Gastrocnemius medialis (tissue), 4 donors: ENCODE results near the gene TNIK. TPM values are rescaled to one million over a fixed set of nuclear protein-coding genes. Genes with fewer than 3 reads are reported as not detected.
"Not testable (repeated sequence)": the region's sequence is repeated elsewhere in the genome, so short reads cannot be mapped to it uniquely, and the experiment has no call there.

Experiments used
- ATAC-seq, 2 donors: fragments of 150-250 bp; one replicate each; pipeline ENCODE4 v1.9.1; 2016
- DNase-seq, 2 donors: peaks; one replicate each; pipeline ENCODE4 v3.0.0-alpha.2; 2019
- H3K27ac ChIP-seq, 4 donors: fragments of 200-600 bp; sonication (generic); 1 replicate in 1 of 4; 2 replicates in 3 of 4; pipeline ENCODE4 v1.5.1; 2016 to 2018; ENCODE audit warnings: mild to moderate bottlenecking in 2 of 4, moderate library complexity in 1 of 4
- H3K27me3 ChIP-seq, 3 donors: fragments of 200-600 bp; sonication (generic) in 2 of 3; 1 replicate in 1 of 3; 2 replicates in 2 of 3; pipeline versions ENCODE4 v1.5.1 to v1.6.0; 2016 to 2019; ENCODE audit warnings: mild to moderate bottlenecking in 1 of 3, moderate library complexity in 1 of 3
- H3K36me3 ChIP-seq, 2 donors: fragments of 200-600 bp; sonication (generic) in 1 of 2; one replicate each; pipeline ENCODE4 v1.5.1; 2017 to 2018
- H3K4me1 ChIP-seq, 2 donors: fragments of 200-600 bp; sonication (generic) in 1 of 2; one replicate each; pipeline ENCODE4 v1.5.1; 2016 to 2017; ENCODE audit warnings: mild to moderate bottlenecking in 2 of 2
- H3K4me3 ChIP-seq, 4 donors: fragments of 200-600 bp; sonication (generic) in 3 of 4; 1 replicate in 1 of 4; 2 replicates in 3 of 4; pipeline ENCODE4 v1.5.1; 2016 to 2019; ENCODE audit warnings: mild to moderate bottlenecking in 2 of 4
- H3K9me3 ChIP-seq, 3 donors: fragments of 200-600 bp; sonication (generic) in 2 of 3; 1 replicate in 1 of 3; 2 replicates in 2 of 3; pipeline ENCODE4 v1.5.1; 2016 to 2019
- CTCF ChIP-seq, 5 experiments: fragments of 450-650 bp in 3 of 5; fragments of 200-600 bp in 2 of 5; sonication (generic) in 2 of 5; IDR thresholded peaks in 4 of 5; conservative IDR thresholded peaks in 1 of 5; 1 replicate in 4 of 5; 2 replicates in 1 of 5; pipeline ENCODE4 v1.5.1; 2016 to 2019; ENCODE audit warnings: antibody characterized with exemption in 5 of 5, mild to moderate bottlenecking in 3 of 5, moderate library complexity in 3 of 5
- POLR2A ChIP-seq, 2 donors: fragments of 450-650 bp; IDR thresholded peaks; one replicate each; pipeline ENCODE4 v1.6.1; 2017; ENCODE audit warnings: antibody characterized with exemption in 2 of 2, mild to moderate bottlenecking in 2 of 2, moderate library complexity in 2 of 2
- in situ Hi-C, 4 donors: fragments of 200-750 bp; cut with MboI; loops; one replicate each; pipeline versions ENCODE4 v1.15.0 to v1.8.0; 2017; ENCODE audit warnings: low sequenced_read_pairs in 4 of 4
- intact Hi-C: fragments of 100-400 bp; cut with DNase I; formaldehyde crosslinking; loops from one replicate; pipeline ENCODE4 v1.15.1; 2023; ENCODE audit warnings: low total_unique reads
- total RNA-seq, 4 donors: library from RNA; depleted of rRNA; stranded (reverse); fragments of >200 nt; gene quantifications; one replicate each; pipeline versions ENCODE4 v1.1.0 to v1.2.3, GENCODE V29; 2016

The TNIK gene
- total RNA-seq, 4 donors from 2014 or later: 5.2 to 19.7 (median 10.6) TPM

- no peaks in the 10 kb centered on the region for H3K9me3 ChIP-seq
- no peak for TF ChIP-seq POLR2A (IDR thresholded peaks at IDR 0.05)
- no peak for TF ChIP-seq CTCF (IDR thresholded peaks at IDR 0.05 in 4 of 5, conservative IDR thresholded peaks at IDR 0.05 in 1 of 5)
- DNase-seq (no peak), ATAC-seq (no peak)
- H3K27me3 ChIP-seq: no peaks in the 10 kb centered on the region
- in situ Hi-C loops (no loop called here), intact Hi-C loops (no loop called here)
- no peak overlapping the region for H3K27ac ChIP-seq
- H3K36me3 ChIP-seq: no peaks in the 10 kb centered on the region
- H3K4me1 ChIP-seq: peaks cover 37 to 44% of the 10 kb centered on the region in 2 donors
- H3K4me3 ChIP-seq: no peak overlapping the region
These were observed 87.5 kb downstream of the TNIK start for GRCh38 chr3:171372694-171373093.

- Histone ChIP-seq H3K36me3 (no peaks in the 10 kb centered on the region), H3K4me1 (peaks cover 36 to 37% of the 10 kb centered on the region in 2 donors), H3K9me3 (no peaks in the 10 kb centered on the region), H3K27ac (no peak overlapping the region), H3K27me3 (no peaks in the 10 kb centered on the region), H3K4me3 (no peak overlapping the region)
- TF ChIP-seq POLR2A (IDR thresholded peaks at IDR 0.05) (no peak), CTCF (IDR thresholded peaks at IDR 0.05 in 4 of 5, conservative IDR thresholded peaks at IDR 0.05 in 1 of 5) (no peak)
- no peak for ATAC-seq
- in situ Hi-C loops (no loop called here), intact Hi-C loops (no loop called here)
- DNase-seq: no peak
These were observed 88.9 kb downstream of the TNIK start for GRCh38 chr3:171371354-171371753.

GRCh38 chr3:171369156-171369555 is 91.0 kb downstream of the TNIK start:
- Histone ChIP-seq H3K4me1 (peaks cover 26 to 27% of the 10 kb centered on the region in 2 donors), H3K36me3 (no peaks in the 10 kb centered on the region), H3K27ac (no peak overlapping the region), H3K4me3 (no peak overlapping the region), H3K27me3 (no peaks in the 10 kb centered on the region), H3K9me3 (no peaks in the 10 kb centered on the region)
- in situ Hi-C loops: no loop called here
- intact Hi-C loops: no loop called here
- DNase-seq: no peak
- TF ChIP-seq POLR2A (IDR thresholded peaks at IDR 0.05): no peak
- TF ChIP-seq CTCF (IDR thresholded peaks at IDR 0.05 in 4 of 5, conservative IDR thresholded peaks at IDR 0.05 in 1 of 5): no peak
- no peak for ATAC-seq

- H3K27ac ChIP-seq, H3K36me3 ChIP-seq, intact Hi-C loops, in situ Hi-C loops, H3K27me3 ChIP-seq, H3K9me3 ChIP-seq, ATAC-seq, H3K4me3 ChIP-seq, DNase-seq: not testable (repeated sequence)
- peaks cover 25% of the 10 kb centered on the region in 2 donors for H3K4me1 ChIP-seq
These were observed 93.5 kb downstream of the TNIK start for GRCh38 chr3:171366738-171367137.

- ATAC-seq (no peak), DNase-seq (no peak)
- Histone ChIP-seq H3K36me3 (no peaks in the 10 kb centered on the region), H3K9me3 (no peaks in the 10 kb centered on the region), H3K4me1 (peaks cover 21 to 28% of the 10 kb centered on the region in 2 donors), H3K27ac (no peak overlapping the region), H3K27me3 (no peaks in the 10 kb centered on the region), H3K4me3 (no peak overlapping the region)
- in situ Hi-C loops (no loop called here), intact Hi-C loops (no loop called here)
- TF ChIP-seq CTCF (IDR thresholded peaks at IDR 0.05 in 4 of 5, conservative IDR thresholded peaks at IDR 0.05 in 1 of 5): no peak
- TF ChIP-seq POLR2A (IDR thresholded peaks at IDR 0.05): no peak
These were observed 94.2 kb downstream of the TNIK start for GRCh38 chr3:171366043-171366442.
